GM19452 (cell line): ENCODE results near the gene GPI.
A peak's percentile ranks its signal among the peaks of the same experiment; 100 is the strongest.
"Not testable (repeated sequence)": the region's sequence is repeated elsewhere in the genome, so short reads cannot be mapped to it uniquely, and the experiment has no call there.

Source experiments
- ATAC-seq: cut with Tn5 transposase; IDR thresholded peaks from one replicate; pipeline ENCODE4 v1.9.1; 2021; ENCODE audit not compliant: unreplicated experiment

Gene GPI

GRCh38 chr19:34364830-34365462 is at the start of gene GPI:
GPI (plus strand) TSS chr19:34365196; CDS start chr19:34365267, 71 bp downstream.
- peak; percentile 75 for ATAC-seq

GRCh38 chr19:34316247-34316646 is 48.7 kb upstream of the GPI start:
- ATAC-seq = no peak

GRCh38 chr19:34316741-34317301 is 48.2 kb upstream of the GPI start:
- ATAC-seq = no peak

GRCh38 chr19:34317311-34317927 is 47.6 kb upstream of the GPI start:
- ATAC-seq = no peak

- no peak for ATAC-seq
Observed at GRCh38 chr19:34319230-34319585, 45.8 kb upstream of the GPI start.

GRCh38 chr19:34319785-34320184 is 45.2 kb upstream of the GPI start:
- ATAC-seq = no peak

GRCh38 chr19:34320277-34320676 is 44.7 kb upstream of the GPI start:
- ATAC-seq = no peak

GRCh38 chr19:34321735-34322134 is 43.3 kb upstream of the GPI start:
- ATAC-seq = no peak

- no peak for ATAC-seq
Observed at GRCh38 chr19:34323433-34324204, 41.4 kb upstream of the GPI start.

- ATAC-seq = no peak
Observed at GRCh38 chr19:34324320-34324719, 40.7 kb upstream of the GPI start.

GRCh38 chr19:34325181-34325580 is 39.8 kb upstream of the GPI start:
- ATAC-seq = no peak

GRCh38 chr19:34325981-34326787 is 38.8 kb upstream of the GPI start:
- no peak for ATAC-seq

- ATAC-seq = no peak
Observed at GRCh38 chr19:34327851-34328250, 37.1 kb upstream of the GPI start.

GRCh38 chr19:34328982-34329381 is 36.0 kb upstream of the GPI start:
- ATAC-seq = no peak

- no peak for ATAC-seq
Observed at GRCh38 chr19:34330116-34330515, 34.9 kb upstream of the GPI start.

GRCh38 chr19:34330596-34330995 is 34.4 kb upstream of the GPI start:
- not testable (repeated sequence) for ATAC-seq

GRCh38 chr19:34331596-34331995 is 33.4 kb upstream of the GPI start:
- ATAC-seq = not testable (repeated sequence)

- no peak for ATAC-seq
Observed at GRCh38 chr19:34332027-34332760, 32.8 kb upstream of the GPI start.

GRCh38 chr19:34335914-34336313 is 29.1 kb upstream of the GPI start:
- no peak for ATAC-seq

GRCh38 chr19:34336781-34337271 is 28.2 kb upstream of the GPI start:
- no peak for ATAC-seq
